SW480 (cell line): ENCODE data around the gene RPL7A.
"Not testable (repeated sequence)": the region's sequence is repeated elsewhere in the genome, so short reads cannot be mapped to it uniquely, and the experiment has no call there.

ENCODE experiments used
- DNase-seq: peaks from one replicate; pipeline ENCODE4 v3.0.0-alpha.2; 2016; ENCODE audit warnings: low spot score

The RPL7A gene

GRCh38 chr9:133368249-133368881, 20.3 kb downstream of the RPL7A start:
- DNase-seq = no peak

DNA sequence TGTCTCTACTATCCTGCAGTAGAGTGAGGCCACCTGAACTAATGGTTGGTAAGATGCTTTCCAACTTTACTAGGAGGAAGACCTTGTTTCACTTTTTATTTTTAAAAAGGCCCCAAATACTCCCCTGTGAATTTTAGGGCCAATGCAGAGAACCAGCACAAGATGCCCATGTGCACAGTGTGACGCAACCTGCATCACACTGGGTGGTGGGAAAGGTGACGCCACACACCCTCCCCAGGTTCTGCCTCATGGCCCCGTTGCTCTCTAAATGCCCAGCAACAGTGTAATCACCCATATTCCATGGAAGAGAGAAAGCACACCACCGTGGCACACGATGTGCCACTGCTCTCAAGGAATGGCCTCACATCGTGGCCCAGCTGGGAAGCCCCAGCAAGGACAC, 21.4 kb downstream of the RPL7A start:
- DNase-seq = no peak

DNA sequence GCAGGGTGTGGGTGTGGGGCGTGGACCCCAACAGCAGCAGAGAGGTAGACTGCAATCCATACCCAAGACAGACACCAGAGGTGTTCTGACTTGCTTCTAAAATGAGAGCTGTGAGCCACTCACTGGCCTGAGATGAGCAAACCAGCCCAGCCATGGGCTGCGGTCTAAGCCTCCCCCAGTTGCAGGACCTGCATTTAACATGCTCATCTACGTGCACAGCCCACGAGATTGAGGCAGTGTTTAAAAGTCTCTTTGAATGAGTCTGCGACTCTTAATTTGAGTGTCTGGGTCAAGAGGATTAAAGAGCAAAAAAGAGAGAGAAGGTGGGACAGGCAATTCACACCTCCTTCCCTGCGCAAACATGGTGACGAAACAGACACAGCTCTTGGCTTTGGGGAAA, 21.9 kb downstream of the RPL7A start:
- DNase-seq = no peak

GRCh38 chr9:133370685-133371084, 22.7 kb downstream of the RPL7A start:
- DNase-seq = no peak

- DNase-seq = no peak
Measured at GRCh38 chr9:133371261-133371711, 23.3 kb downstream of the RPL7A start.

- DNase-seq = no peak
Measured at GRCh38 chr9:133372144-133372543, 24.1 kb downstream of the RPL7A start.

GRCh38 chr9:133374612-133375115, 26.6 kb downstream of the RPL7A start:
- DNase-seq = no peak

- peak; percentile 50 for DNase-seq
Measured at GRCh38 chr9:133375116-133375723, 27.2 kb downstream of the RPL7A start.

- peak; percentile 92 for DNase-seq
Measured at GRCh38 chr9:133375724-133376654, 28.0 kb downstream of the RPL7A start, which contains the start of the genes STKLD1 and SURF4. Gene STKLD1 (plus strand): TSS chr9:133376366. CDS start chr9:133376474, 108 bp downstream. Gene SURF4 (minus strand): TSS chr9:133376060. CDS start chr9:133375969, 91 bp downstream.

GRCh38 chr9:133377280-133377679, 29.3 kb downstream of the RPL7A start:
- DNase-seq = not testable (repeated sequence)

DNA sequence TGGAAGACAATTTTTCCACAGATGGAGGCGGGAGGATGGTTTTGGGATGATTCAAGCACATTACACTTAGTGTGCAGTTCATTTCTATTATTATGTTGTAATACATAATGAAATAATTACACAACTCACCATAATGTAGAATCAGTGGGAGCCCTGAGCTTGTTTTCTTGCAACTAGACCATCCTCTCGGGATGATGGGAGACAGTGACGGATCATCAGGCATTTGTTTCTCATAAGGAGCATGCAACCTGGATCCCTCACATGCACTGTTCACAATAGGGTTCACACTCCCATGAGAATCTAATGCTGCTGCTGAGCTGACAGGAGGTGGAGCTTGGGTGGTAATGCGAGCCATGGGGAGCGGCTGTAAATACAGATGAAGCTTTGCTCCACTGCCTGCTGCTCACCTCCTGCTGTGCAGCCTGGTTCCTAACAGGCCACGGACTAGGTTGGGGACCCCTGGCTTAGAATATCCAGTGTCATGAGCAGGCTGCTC, 29.8 kb downstream of the RPL7A start:
- peak; percentile 58 for DNase-seq

DNA sequence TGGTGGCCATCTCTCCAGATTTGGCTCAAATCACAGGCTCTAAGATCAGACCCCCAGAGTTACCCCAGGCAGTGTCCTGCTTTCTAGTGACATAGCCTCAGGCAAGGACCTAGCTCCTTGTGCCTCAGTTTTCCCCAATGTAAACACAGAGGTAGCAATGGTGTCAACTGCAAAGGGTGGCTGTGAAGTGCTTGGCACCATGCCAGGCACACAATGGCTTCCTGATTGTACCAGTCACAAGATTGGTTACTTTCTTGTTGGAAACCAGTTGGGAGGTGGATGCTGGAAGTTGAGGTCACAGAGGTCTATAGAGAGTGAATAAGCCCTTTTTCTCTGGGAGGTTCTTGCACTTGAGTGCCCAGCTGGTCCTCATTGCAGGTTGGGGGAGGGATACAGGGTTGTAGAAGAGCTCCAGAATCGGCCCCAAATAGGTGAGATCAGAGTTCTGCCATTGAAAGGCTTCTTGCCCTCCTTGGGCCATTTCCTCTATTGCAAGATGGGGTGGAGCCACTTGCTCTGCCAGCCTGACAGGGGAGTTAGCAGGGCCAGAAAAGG, 30.5 kb downstream of the RPL7A start:
- DNase-seq = no peak

DNA sequence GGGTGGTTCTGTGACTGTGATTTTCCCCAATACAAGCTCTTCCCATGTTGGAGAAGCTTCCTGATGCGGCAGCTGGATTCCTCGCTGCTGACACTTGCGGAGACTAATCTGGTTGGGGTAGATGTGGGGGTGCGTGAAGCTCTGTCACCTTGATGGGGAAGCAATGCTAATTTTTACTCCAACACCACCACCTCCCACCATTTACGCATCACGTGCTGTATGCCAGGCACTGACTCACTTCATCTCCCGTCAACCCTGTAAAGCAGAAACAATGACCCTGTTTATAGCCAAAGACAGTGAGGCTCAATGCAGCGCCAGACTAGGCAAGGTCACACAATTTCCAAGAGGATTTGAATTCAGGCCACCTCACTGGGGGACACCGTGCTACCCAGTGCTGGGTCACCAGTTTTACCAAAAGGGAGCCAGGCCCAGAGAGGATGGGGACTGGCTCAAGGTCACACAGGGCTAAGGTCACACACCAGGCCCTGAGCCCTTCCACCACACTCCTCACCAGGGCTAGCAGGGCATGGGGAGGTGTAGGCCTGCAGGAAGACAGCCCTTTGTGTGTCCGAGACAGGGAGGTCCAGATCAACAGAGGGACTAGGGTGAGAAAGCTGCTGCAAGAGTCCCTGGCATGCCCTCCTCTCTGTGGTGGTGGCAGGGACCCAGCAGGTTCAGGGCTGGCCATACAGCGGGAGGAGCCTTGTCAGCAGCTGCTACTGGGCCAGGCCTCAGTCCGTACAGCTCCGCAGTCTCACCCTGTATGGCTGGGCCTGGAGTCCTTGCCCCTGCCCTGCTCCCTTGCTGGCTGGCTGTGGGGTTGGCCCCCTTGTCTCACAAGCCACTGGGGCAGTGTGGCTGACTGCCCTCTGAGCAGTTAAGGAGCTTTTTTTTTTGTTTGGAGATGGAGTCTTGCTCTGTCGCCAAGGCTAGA, 31.4 kb downstream of the RPL7A start:
- no peak for DNase-seq

DNA sequence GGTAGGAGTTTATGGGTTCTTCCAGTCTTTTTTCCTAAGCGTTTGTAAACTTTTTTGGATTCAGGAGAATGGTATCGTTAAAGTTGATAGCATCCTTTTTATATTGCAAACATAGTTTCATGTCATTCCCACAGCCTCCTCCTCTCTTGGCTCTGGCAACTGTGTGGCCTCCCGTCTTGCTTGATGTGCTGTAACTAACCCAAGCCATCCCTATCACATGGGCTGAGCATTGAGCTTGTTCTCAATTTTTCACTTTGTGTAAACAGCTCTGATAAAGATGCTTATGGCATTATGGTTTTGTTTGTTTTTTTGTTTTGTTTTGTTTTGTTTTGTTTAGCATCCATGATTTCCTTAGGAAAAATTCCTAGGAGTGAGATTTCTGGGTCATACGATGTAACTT, 32.7 kb downstream of the RPL7A start:
- DNase-seq = no peak

- no peak for DNase-seq
Measured at GRCh38 chr9:133382507-133383141, 34.6 kb downstream of the RPL7A start.

DNA sequence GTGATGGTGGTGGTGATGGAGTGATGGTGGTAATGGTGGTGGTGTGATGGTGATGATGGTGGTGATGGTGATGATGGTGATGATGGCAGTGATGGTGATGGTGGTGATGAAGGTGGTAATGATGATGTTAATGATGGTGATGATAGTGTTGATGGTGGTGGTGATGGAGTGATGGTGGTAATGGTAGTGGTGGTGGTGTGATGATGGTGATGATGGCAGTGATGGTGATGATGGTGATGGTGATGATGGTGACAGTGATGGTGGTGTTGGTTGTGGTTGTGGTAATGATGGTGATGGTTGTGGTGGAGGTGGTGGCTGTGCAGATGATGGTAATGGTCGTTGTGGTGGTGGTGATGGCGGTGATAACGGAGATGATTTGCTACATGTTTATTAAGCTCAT, 35.4 kb downstream of the RPL7A start:
- no peak for DNase-seq

DNA sequence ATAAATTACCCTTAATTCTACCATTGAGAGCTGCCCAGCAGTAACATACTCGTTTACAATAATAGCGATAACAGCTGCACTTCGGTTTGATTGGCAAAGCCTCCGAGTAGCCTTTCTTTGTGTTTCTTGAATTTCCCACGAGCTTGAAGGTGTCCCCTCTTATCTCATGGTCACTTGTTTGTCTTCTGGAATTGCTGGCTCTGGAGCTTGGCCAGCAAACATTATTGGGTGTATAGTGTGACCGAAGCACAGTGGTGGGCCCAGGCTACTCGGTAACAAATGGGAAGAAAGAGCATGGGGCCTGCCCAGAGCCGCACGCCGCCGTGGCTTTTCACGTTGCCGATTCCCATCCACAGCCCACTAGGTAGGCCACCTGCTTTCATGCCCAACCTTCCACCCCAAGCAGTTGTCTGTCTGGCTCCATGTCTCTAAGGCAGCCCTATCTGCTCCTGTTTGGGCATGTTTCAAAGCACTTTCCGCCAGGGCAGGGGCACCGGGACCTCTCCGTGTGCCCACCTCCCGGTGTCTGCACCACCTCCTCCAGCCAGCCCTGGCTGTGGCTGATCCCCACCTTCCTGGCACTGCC, 36.8 kb downstream of the RPL7A start:
- DNase-seq = no peak

DNA sequence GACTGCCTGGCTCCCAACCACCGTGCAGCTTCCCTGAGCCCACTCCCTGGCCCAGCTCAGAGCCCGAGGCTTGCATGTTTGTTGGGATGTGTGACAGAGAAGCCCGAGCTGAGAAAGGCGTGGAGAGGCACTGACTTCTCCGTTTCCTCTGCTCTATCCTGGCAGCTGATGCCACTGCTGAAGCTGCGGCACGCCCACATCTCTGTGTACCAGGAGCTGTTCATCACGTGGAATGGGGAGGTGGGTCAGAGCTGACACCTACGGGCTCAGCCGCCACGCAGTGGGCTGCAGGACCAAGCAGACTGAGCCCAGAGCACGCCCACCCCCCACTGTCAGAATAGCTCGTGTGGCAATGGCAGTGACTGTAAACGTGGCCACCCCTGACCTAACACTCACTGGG, 37.4 kb downstream of the RPL7A start:
- DNase-seq = no peak

- no peak for DNase-seq
Measured at GRCh38 chr9:133386338-133386737, 38.3 kb downstream of the RPL7A start.

GRCh38 chr9:133387680-133388079, 39.7 kb downstream of the RPL7A start:
- no peak for DNase-seq
